B cell (primary cell): Measurements from ENCODE around the gene FTO. TPM values are rescaled to one million over a fixed set of nuclear protein-coding genes. Genes with fewer than 3 reads are reported as not detected.

Source experiments
- ATAC-seq: fragments of 200-7000 bp; cut with Tn5 transposase; one replicate; pipeline ENCODE4 v1.10.0; 2021; ENCODE audit warnings: low read depth, mild to moderate bottlenecking, moderate number of reproducible peaks, moderate library complexity
- CTCF ChIA-PET: fragments of 350-600 bp; sonication (Branson Sonifier 250); formaldehyde crosslinking; loops from one replicate; lab custom pipeline; 2021; ENCODE audit warnings: antibody characterized with exemption, inconsistent platforms; lab: Charles Lee
- POLR2A ChIA-PET: fragments of 350-600 bp; sonication (Branson Sonifier 250); formaldehyde crosslinking; loops from one replicate; lab custom pipeline; 2021; ENCODE audit warnings: antibody characterized with exemption; lab: Charles Lee
- DNase-seq: peaks from one replicate; pipeline ENCODE4 v3.0.0; 2013
- H2AFZ ChIP-seq: 2 replicates; pipeline ENCODE4 v1.6.1; 2012; ENCODE audit warnings: mild to moderate bottlenecking, low read depth, low read length; ENCODE audit not compliant: insufficient read depth, poor library complexity, severe bottlenecking
- H3K27ac ChIP-seq, 2 donors: 1 replicate in 1 of 2; 2 replicates in 1 of 2; pipeline ENCODE4 v1.5.1; 2012 to 2013; ENCODE audit warnings: low read length in 2 of 2, mild to moderate bottlenecking in 2 of 2, moderate library complexity in 1 of 2
- H3K27me3 ChIP-seq, 4 experiments: fragments of 200-600 bp in 1 of 4; sonication (generic) in 1 of 4; replicated peaks in 1 of 4; 1 replicate in 2 of 4; 2 replicates in 2 of 4; pipeline versions ENCODE4 v1.6.1 to v1.7.0; 2013 to 2016; ENCODE audit warnings: low read length in 3 of 4, mild to moderate bottlenecking in 2 of 4, mixed read lengths in 1 of 4, moderate library complexity in 1 of 4; ENCODE audit not compliant: insufficient read depth in 4 of 4, control insufficient read depth in 3 of 4; ENCODE audit errors: control extremely low read depth in 1 of 4
- H3K36me3 ChIP-seq, 2 experiments: replicated peaks in 1 of 2; 1 replicate in 1 of 2; 2 replicates in 1 of 2; pipeline versions ENCODE4 v1.6.1 to v1.7.1; 2013; ENCODE audit warnings: low read length in 1 of 2; ENCODE audit not compliant: insufficient read depth in 2 of 2, control insufficient read depth in 1 of 2; ENCODE audit errors: control extremely low read depth in 1 of 2, extremely low read depth in 1 of 2
- H3K4me1 ChIP-seq, 2 donors: fragments of 200-600 bp in 1 of 2; sonication (generic) in 1 of 2; 1 replicate in 1 of 2; 2 replicates in 1 of 2; pipeline versions ENCODE4 v1.5.1 to v1.6.1; 2013 to 2017; ENCODE audit warnings: low read length in 2 of 2; ENCODE audit not compliant: control insufficient read depth in 2 of 2, insufficient read depth in 2 of 2
- H3K4me2 ChIP-seq: replicated peaks from 2 replicates; pipeline ENCODE3; 2012; ENCODE audit warnings: mild to moderate bottlenecking, low read depth, low read length; ENCODE audit not compliant: poor library complexity, severe bottlenecking
- H3K4me3 ChIP-seq, 5 experiments: fragments of 200-600 bp in 1 of 5; sonication (generic) in 1 of 5; 1 replicate in 3 of 5; 2 replicates in 2 of 5; pipeline versions ENCODE4 v1.5.1 to v1.7.0; 2011 to 2016; ENCODE audit warnings: low read length in 4 of 5, mild to moderate bottlenecking in 4 of 5, low read depth in 2 of 5, control low read depth in 1 of 5, moderate library complexity in 1 of 5; ENCODE audit not compliant: insufficient read depth in 1 of 5; ENCODE audit errors: control extremely low read depth in 1 of 5, extremely low read depth in 1 of 5
- H3K79me2 ChIP-seq: fragments of 200-600 bp; sonication (generic); one replicate; pipeline ENCODE4 v1.6.0; 2016; ENCODE audit warnings: low read length; ENCODE audit not compliant: control insufficient read depth, insufficient read depth
- H3K9ac ChIP-seq: fragments of 200-600 bp; sonication (generic); 2 replicates; pipeline ENCODE4 v1.6.1; 2017; ENCODE audit warnings: mild to moderate bottlenecking, low read length, moderate library complexity
- H3K9me3 ChIP-seq, 3 donors: one replicate each; pipeline versions ENCODE4 v1.6.1 to v1.7.1; 2013; ENCODE audit warnings: low read length in 2 of 3; ENCODE audit not compliant: control insufficient read depth in 2 of 3, insufficient read depth in 1 of 3; ENCODE audit errors: control extremely low read depth in 1 of 3
- H4K20me1 ChIP-seq: 2 replicates; pipeline ENCODE4 v1.6.0; 2012; ENCODE audit warnings: mild to moderate bottlenecking, low read length; ENCODE audit not compliant: insufficient read depth, control insufficient read depth, poor library complexity, severe bottlenecking
- H3K27ac Mint-ChIP-seq: one replicate; pipeline ENCODE4 v1.8.0; 2021; ENCODE audit warnings: mixed read lengths
- H3K27me3 Mint-ChIP-seq: one replicate; pipeline ENCODE4 v1.8.0; 2021; ENCODE audit warnings: mixed read lengths
- H3K4me1 Mint-ChIP-seq: one replicate; pipeline ENCODE4 v1.8.0; 2021; ENCODE audit warnings: mixed read lengths
- H3K4me3 Mint-ChIP-seq: one replicate; pipeline ENCODE4 v1.8.0; 2021; ENCODE audit warnings: mixed read lengths
- H3K9me3 Mint-ChIP-seq: one replicate; pipeline ENCODE4 v1.8.0; 2022; ENCODE audit warnings: mixed read lengths; ENCODE audit not compliant: insufficient read depth
- EZH2 ChIP-seq: IDR thresholded peaks from 2 replicates; pipeline ENCODE4 v1.6.1; 2012; ENCODE audit warnings: borderline replicate concordance, low read depth, mild to moderate bottlenecking, moderate library complexity, low read length; ENCODE audit not compliant: insufficient read depth, poor library complexity, severe bottlenecking
- WGBS: methylation state at CpG from one replicate; pipeline ENCODE4 v1.1.5; 2013; ENCODE audit warnings: missing lambda C conversion rate; ENCODE audit not compliant: insufficient coverage; 5-methylcytosine and 5-hydroxymethylcytosine counted together
- intact Hi-C: fragments of 100-400 bp; cut with micrococcal nuclease; formaldehyde crosslinking; loops from one replicate; pipeline ENCODE4 v1.10.0; 2022
- polyA plus RNA-seq: library from polyadenylated mRNA; depleted of rRNA; stranded (reverse); fragments of >200 nt; gene quantifications from 2 replicates; pipeline ENCODE4 v1.2.3, GENCODE V29; 2012
- total RNA-seq, 2 donors: library from RNA; stranded (reverse); fragments of 120-200 nt in 1 of 2; gene quantifications; 1 replicate in 1 of 2; 2 replicates in 1 of 2; pipeline versions ENCODE4 v1.2.3 to v1.2.4, GENCODE V29; 2013 to 2022
- TF ChIP-seq, protein P1 (sequence below): fragments of 200-600 bp; IDR thresholded peaks from one replicate; pipeline ENCODE4 v1.8.0; 2022; ENCODE audit warnings: antibody characterized with exemption, mild to moderate bottlenecking

Gene FTO
- total and polyA plus RNA-seq, 2 donors (not counting 1 experiment from before 2014, with no cell fraction given), result 26.5 to 68.5 TPM

GRCh38 chr16:54070789-54071343 is 366.9 kb downstream of the FTO start:
- no peaks in the 10 kb centered on the region for H3K79me2 ChIP-seq
- H3K4me1 ChIP-seq, result no peaks in the 10 kb centered on the region
- ATAC-seq (no peak), DNase-seq (no peak)
- POLR2A ChIA-PET, result interaction anchor here (0.5 kb wide), 1 partner anchor 162 kb away, joined by 3 read pairs; no protein-coding TSS in a partner anchor
- Mint-ChIP-seq H3K4me3 (no peak overlapping the region), H3K9me3 (no peaks in the 10 kb centered on the region), H3K4me1 (no peaks in the 10 kb centered on the region), H3K27me3 (no peaks in the 10 kb centered on the region), H3K27ac (no peak overlapping the region)
- no peak overlapping the region for H3K4me3 ChIP-seq
- no peaks in the 10 kb centered on the region for H3K9me3 ChIP-seq
- CTCF ChIA-PET, result no interaction called here
- H3K27me3 ChIP-seq, result no peaks in the 10 kb centered on the region
- no peak overlapping the region for H3K9ac ChIP-seq
- TF ChIP-seq, protein P1, sequence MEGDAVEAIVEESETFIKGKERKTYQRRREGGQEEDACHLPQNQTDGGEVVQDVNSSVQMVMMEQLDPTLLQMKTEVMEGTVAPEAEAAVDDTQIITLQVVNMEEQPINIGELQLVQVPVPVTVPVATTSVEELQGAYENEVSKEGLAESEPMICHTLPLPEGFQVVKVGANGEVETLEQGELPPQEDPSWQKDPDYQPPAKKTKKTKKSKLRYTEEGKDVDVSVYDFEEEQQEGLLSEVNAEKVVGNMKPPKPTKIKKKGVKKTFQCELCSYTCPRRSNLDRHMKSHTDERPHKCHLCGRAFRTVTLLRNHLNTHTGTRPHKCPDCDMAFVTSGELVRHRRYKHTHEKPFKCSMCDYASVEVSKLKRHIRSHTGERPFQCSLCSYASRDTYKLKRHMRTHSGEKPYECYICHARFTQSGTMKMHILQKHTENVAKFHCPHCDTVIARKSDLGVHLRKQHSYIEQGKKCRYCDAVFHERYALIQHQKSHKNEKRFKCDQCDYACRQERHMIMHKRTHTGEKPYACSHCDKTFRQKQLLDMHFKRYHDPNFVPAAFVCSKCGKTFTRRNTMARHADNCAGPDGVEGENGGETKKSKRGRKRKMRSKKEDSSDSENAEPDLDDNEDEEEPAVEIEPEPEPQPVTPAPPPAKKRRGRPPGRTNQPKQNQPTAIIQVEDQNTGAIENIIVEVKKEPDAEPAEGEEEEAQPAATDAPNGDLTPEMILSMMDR, result no peak
- no peak for TF ChIP-seq EZH2
- no peaks in the 10 kb centered on the region for H4K20me1 ChIP-seq
- 100% methylated on average over 2 of the region's 2 CpGs for WGBS
- H2AFZ ChIP-seq, result no peak overlapping the region
- H3K27ac ChIP-seq, result no peak overlapping the region
- intact Hi-C loops, result no loop called here
- peaks cover 0 to under 1% of the 10 kb centered on the region in 2 experiments for H3K36me3 ChIP-seq
- H3K4me2 ChIP-seq, result no peak overlapping the region

- ChIA-PET CTCF (no interaction called here), POLR2A (interaction anchor here (0.5 kb wide), 1 partner anchor 162 kb away, joined by 3 read pairs; no protein-coding TSS in a partner anchor)
- no peak overlapping the region for H3K9ac ChIP-seq
- TF ChIP-seq EZH2, result no peak
- TF ChIP-seq, protein P1, result no peak
- H3K27ac ChIP-seq, result no peak overlapping the region
- ATAC-seq (no peak), DNase-seq (no peak)
- H3K9me3 ChIP-seq, result no peaks in the 10 kb centered on the region
- H3K4me2 ChIP-seq, result no peak overlapping the region
- H3K79me2 ChIP-seq, result no peaks in the 10 kb centered on the region
- Mint-ChIP-seq H3K27ac (no peak overlapping the region), H3K27me3 (no peaks in the 10 kb centered on the region), H3K4me3 (no peak overlapping the region), H3K4me1 (no peaks in the 10 kb centered on the region), H3K9me3 (no peaks in the 10 kb centered on the region)
- no peaks in the 10 kb centered on the region for H4K20me1 ChIP-seq
- WGBS, result 100% methylated on average over 2 of the region's 3 CpGs
- no peaks in the 10 kb centered on the region for H3K4me1 ChIP-seq
- H2AFZ ChIP-seq, result no peak overlapping the region
- intact Hi-C loops, result no loop called here
- H3K36me3 ChIP-seq, result no peaks in the 10 kb centered on the region
- H3K4me3 ChIP-seq, result no peak overlapping the region
- no peaks in the 10 kb centered on the region for H3K27me3 ChIP-seq
Measured at GRCh38 chr16:54071514-54071913, 367.6 kb downstream of the FTO start.
